Gastrocnemius medialis (tissue), 4 donors: ENCODE measurements around the gene GYS2. TPM values are rescaled to one million over a fixed set of nuclear protein-coding genes. Genes with fewer than 3 reads are reported as not detected.

Source experiments
- ATAC-seq, 2 donors: fragments of 150-250 bp; one replicate each; pipeline ENCODE4 v1.9.1; 2016
- DNase-seq, 2 donors: peaks; one replicate each; pipeline ENCODE4 v3.0.0-alpha.2; 2019
- H3K27ac ChIP-seq, 4 donors: fragments of 200-600 bp; sonication (generic); 1 replicate in 1 of 4; 2 replicates in 3 of 4; pipeline ENCODE4 v1.5.1; 2016 to 2018; ENCODE audit warnings: mild to moderate bottlenecking in 2 of 4, moderate library complexity in 1 of 4
- H3K27me3 ChIP-seq, 3 donors: fragments of 200-600 bp; sonication (generic) in 2 of 3; 1 replicate in 1 of 3; 2 replicates in 2 of 3; pipeline versions ENCODE4 v1.5.1 to v1.6.0; 2016 to 2019; ENCODE audit warnings: mild to moderate bottlenecking in 1 of 3, moderate library complexity in 1 of 3
- H3K36me3 ChIP-seq, 2 donors: fragments of 200-600 bp; sonication (generic) in 1 of 2; one replicate each; pipeline ENCODE4 v1.5.1; 2017 to 2018
- H3K4me1 ChIP-seq, 2 donors: fragments of 200-600 bp; sonication (generic) in 1 of 2; one replicate each; pipeline ENCODE4 v1.5.1; 2016 to 2017; ENCODE audit warnings: mild to moderate bottlenecking in 2 of 2
- H3K4me3 ChIP-seq, 4 donors: fragments of 200-600 bp; sonication (generic) in 3 of 4; 1 replicate in 1 of 4; 2 replicates in 3 of 4; pipeline ENCODE4 v1.5.1; 2016 to 2019; ENCODE audit warnings: mild to moderate bottlenecking in 2 of 4
- H3K9me3 ChIP-seq, 3 donors: fragments of 200-600 bp; sonication (generic) in 2 of 3; 1 replicate in 1 of 3; 2 replicates in 2 of 3; pipeline ENCODE4 v1.5.1; 2016 to 2019
- CTCF ChIP-seq, 5 experiments: fragments of 450-650 bp in 3 of 5; fragments of 200-600 bp in 2 of 5; sonication (generic) in 2 of 5; IDR thresholded peaks in 4 of 5; conservative IDR thresholded peaks in 1 of 5; 1 replicate in 4 of 5; 2 replicates in 1 of 5; pipeline ENCODE4 v1.5.1; 2016 to 2019; ENCODE audit warnings: antibody characterized with exemption in 5 of 5, mild to moderate bottlenecking in 3 of 5, moderate library complexity in 3 of 5
- POLR2A ChIP-seq, 2 donors: fragments of 450-650 bp; IDR thresholded peaks; one replicate each; pipeline ENCODE4 v1.6.1; 2017; ENCODE audit warnings: antibody characterized with exemption in 2 of 2, mild to moderate bottlenecking in 2 of 2, moderate library complexity in 2 of 2
- in situ Hi-C, 4 donors: fragments of 200-750 bp; cut with MboI; loops; one replicate each; pipeline versions ENCODE4 v1.15.0 to v1.8.0; 2017; ENCODE audit warnings: low sequenced_read_pairs in 4 of 4
- intact Hi-C: fragments of 100-400 bp; cut with DNase I; formaldehyde crosslinking; loops from one replicate; pipeline ENCODE4 v1.15.1; 2023; ENCODE audit warnings: low total_unique reads
- total RNA-seq, 4 donors: library from RNA; depleted of rRNA; stranded (reverse); fragments of >200 nt; gene quantifications; one replicate each; pipeline versions ENCODE4 v1.1.0 to v1.2.3, GENCODE V29; 2016

Gene GYS2
- total RNA-seq, 4 donors from 2014 or later = 0.11 TPM; not detected in 3

- DNase-seq (no peak), ATAC-seq (no peak)
- no peaks in the 10 kb centered on the region for H3K36me3 ChIP-seq
- H3K4me1 ChIP-seq = no peaks in the 10 kb centered on the region
- no peak overlapping the region for H3K4me3 ChIP-seq
- in situ Hi-C loops (no loop called here), intact Hi-C loops (no loop called here)
- H3K27ac ChIP-seq = no peak overlapping the region
- no peaks in the 10 kb centered on the region for H3K9me3 ChIP-seq
- TF ChIP-seq POLR2A (IDR thresholded peaks at IDR 0.05) (no peak), CTCF (IDR thresholded peaks at IDR 0.05 in 4 of 5, conservative IDR thresholded peaks at IDR 0.05 in 1 of 5) (no peak)
- no peaks in the 10 kb centered on the region for H3K27me3 ChIP-seq
Measured at GRCh38 chr12:21566223-21566906, 38.3 kb downstream of the GYS2 start.

- no peak for TF ChIP-seq POLR2A (IDR thresholded peaks at IDR 0.05)
- TF ChIP-seq CTCF (IDR thresholded peaks at IDR 0.05 in 4 of 5, conservative IDR thresholded peaks at IDR 0.05 in 1 of 5) = no peak
- Histone ChIP-seq H3K9me3 (no peaks in the 10 kb centered on the region), H3K4me3 (no peak overlapping the region), H3K27me3 (no peaks in the 10 kb centered on the region), H3K27ac (no peak overlapping the region), H3K4me1 (no peaks in the 10 kb centered on the region), H3K36me3 (no peaks in the 10 kb centered on the region)
- DNase-seq (no peak), ATAC-seq (no peak)
- intact Hi-C loops = no loop called here
- in situ Hi-C loops = no loop called here
Measured at GRCh38 chr12:21562859-21563258, 41.8 kb downstream of the GYS2 start.

GRCh38 chr12:21561158-21561557 is 43.5 kb downstream of the GYS2 start:
- DNase-seq (no peak), ATAC-seq (no peak)
- no peaks in the 10 kb centered on the region for H3K27me3 ChIP-seq
- H3K27ac ChIP-seq = no peak overlapping the region
- no peaks in the 10 kb centered on the region for H3K4me1 ChIP-seq
- intact Hi-C loops = no loop called here
- no peaks in the 10 kb centered on the region for H3K36me3 ChIP-seq
- no peak overlapping the region for H3K4me3 ChIP-seq
- no peaks in the 10 kb centered on the region for H3K9me3 ChIP-seq
- TF ChIP-seq CTCF (IDR thresholded peaks at IDR 0.05 in 4 of 5, conservative IDR thresholded peaks at IDR 0.05 in 1 of 5) (no peak), POLR2A (IDR thresholded peaks at IDR 0.05) (no peak)
- in situ Hi-C loops = no loop called here

GRCh38 chr12:21559855-21560569 is 44.6 kb downstream of the GYS2 start:
- no peaks in the 10 kb centered on the region for H3K36me3 ChIP-seq
- intact Hi-C loops (no loop called here), in situ Hi-C loops (no loop called here)
- no peaks in the 10 kb centered on the region for H3K9me3 ChIP-seq
- peak overlapping the region in 1 of 4 donors; percentile 32 for H3K27ac ChIP-seq
- peak; percentile 58 to 75 for ATAC-seq
- TF ChIP-seq POLR2A (IDR thresholded peaks at IDR 0.05) (no peak), CTCF (IDR thresholded peaks at IDR 0.05 in 4 of 5, conservative IDR thresholded peaks at IDR 0.05 in 1 of 5) (no peak)
- no peaks in the 10 kb centered on the region for H3K27me3 ChIP-seq
- DNase-seq = no peak
- no peak overlapping the region for H3K4me3 ChIP-seq
- H3K4me1 ChIP-seq = no peaks in the 10 kb centered on the region
